Measurements from ENCODE around the gene SYT4. TPM values are rescaled to one million over a fixed set of nuclear protein-coding genes. Genes with fewer than 3 reads are reported as not detected.

Gene SYT4
- total RNA-seq = 4.6 and 4.8 TPM in 2 replicates
- long read RNA-seq, full-length matches to known transcripts = 7 of 7 reads
- long read RNA-seq, partial matches to known transcripts = 0 of 7 reads
- long read RNA-seq, other reads (novel, unspliced or antisense) = 0 of 7 reads

- Mint-ChIP-seq H3K4me1 (ENCODE audit: low read depth) (peaks cover 28% of the 10 kb centered on the region), H3K4me3 (ENCODE audit: low read depth) (peak within 1 kb of the TSS; percentile 44), H3K27me3 (no peaks in the 10 kb centered on the region), H3K9me3 (ENCODE audit: low read depth) (no peaks in the 10 kb centered on the region), H3K36me3 (ENCODE audit: insufficient read depth) (no peaks in the 10 kb centered on the region), H3K27ac (peak within 1 kb of the TSS; percentile 30)
- no peak for TF ChIP-seq CTCF (IDR thresholded peaks at IDR 0.05; ENCODE audit: unreplicated experiment)
- peak; percentile 58 for DNase-seq (ENCODE audit: low spot score, unreplicated experiment)
These were observed at the start of gene SYT4 for GRCh38 chr18:43277164-43277600. Gene SYT4 (minus strand): TSS chr18:43277490. CDS start chr18:43277281, 209 bp downstream.

GRCh38 chr18:43322132-43322531, 44.8 kb upstream of the SYT4 start:
- Mint-ChIP-seq H3K9me3 (ENCODE audit: low read depth) (no peaks in the 10 kb centered on the region), H3K4me1 (ENCODE audit: low read depth) (peaks cover 3% of the 10 kb centered on the region), H3K36me3 (ENCODE audit: insufficient read depth) (no peaks in the 10 kb centered on the region), H3K4me3 (ENCODE audit: low read depth) (no peak overlapping the region), H3K27me3 (no peaks in the 10 kb centered on the region), H3K27ac (no peak overlapping the region)
- no peak for TF ChIP-seq CTCF (IDR thresholded peaks at IDR 0.05; ENCODE audit: unreplicated experiment)
- no peak for DNase-seq (ENCODE audit: low spot score, unreplicated experiment)

GRCh38 chr18:43314941-43315340, 37.7 kb upstream of the SYT4 start:
- peaks cover 5% of the 10 kb centered on the region for H3K4me1 Mint-ChIP-seq (ENCODE audit: low read depth)
- H3K27me3 Mint-ChIP-seq = no peaks in the 10 kb centered on the region
- H3K9me3 Mint-ChIP-seq (ENCODE audit: low read depth) = no peaks in the 10 kb centered on the region
- no peaks in the 10 kb centered on the region for H3K36me3 Mint-ChIP-seq (ENCODE audit: insufficient read depth)
- no peak overlapping the region for H3K27ac Mint-ChIP-seq
- H3K4me3 Mint-ChIP-seq (ENCODE audit: low read depth) = no peak overlapping the region
- DNase-seq (ENCODE audit: low spot score, unreplicated experiment) = no peak
- TF ChIP-seq CTCF (IDR thresholded peaks at IDR 0.05; ENCODE audit: unreplicated experiment) = no peak

- no peak for DNase-seq (ENCODE audit: low spot score, unreplicated experiment)
- TF ChIP-seq CTCF (IDR thresholded peaks at IDR 0.05; ENCODE audit: unreplicated experiment) = no peak
- Mint-ChIP-seq H3K9me3 (ENCODE audit: low read depth) (no peaks in the 10 kb centered on the region), H3K27ac (no peak overlapping the region), H3K4me1 (ENCODE audit: low read depth) (peaks cover 5% of the 10 kb centered on the region), H3K36me3 (ENCODE audit: insufficient read depth) (no peaks in the 10 kb centered on the region), H3K27me3 (no peaks in the 10 kb centered on the region), H3K4me3 (ENCODE audit: low read depth) (no peak overlapping the region)
These were observed 35.6 kb upstream of the SYT4 start for GRCh38 chr18:43312891-43313290.

- no peaks in the 10 kb centered on the region for H3K27me3 Mint-ChIP-seq
- no peaks in the 10 kb centered on the region for H3K9me3 Mint-ChIP-seq (ENCODE audit: low read depth)
- no peak for TF ChIP-seq CTCF (IDR thresholded peaks at IDR 0.05; ENCODE audit: unreplicated experiment)
- H3K4me1 Mint-ChIP-seq (ENCODE audit: low read depth) = peaks cover 5% of the 10 kb centered on the region
- DNase-seq (ENCODE audit: low spot score, unreplicated experiment) = no peak
- no peak overlapping the region for H3K4me3 Mint-ChIP-seq (ENCODE audit: low read depth)
- H3K36me3 Mint-ChIP-seq (ENCODE audit: insufficient read depth) = no peaks in the 10 kb centered on the region
- no peak overlapping the region for H3K27ac Mint-ChIP-seq
These were observed 32.9 kb upstream of the SYT4 start for GRCh38 chr18:43310239-43310638.

Data from progenitor cell of endocrine pancreas (in vitro differentiated cells).